Fibroblast of the conjunctiva (primary cell): ENCODE results near the gene STIP1.
A peak's percentile ranks its signal among the peaks of the same experiment; 100 is the strongest.

Experiments
- DNase-seq: peaks from one replicate; pipeline ENCODE4 v3.0.0-alpha.2; 2010; ENCODE audit warnings: low read depth

The STIP1 gene

DNA sequence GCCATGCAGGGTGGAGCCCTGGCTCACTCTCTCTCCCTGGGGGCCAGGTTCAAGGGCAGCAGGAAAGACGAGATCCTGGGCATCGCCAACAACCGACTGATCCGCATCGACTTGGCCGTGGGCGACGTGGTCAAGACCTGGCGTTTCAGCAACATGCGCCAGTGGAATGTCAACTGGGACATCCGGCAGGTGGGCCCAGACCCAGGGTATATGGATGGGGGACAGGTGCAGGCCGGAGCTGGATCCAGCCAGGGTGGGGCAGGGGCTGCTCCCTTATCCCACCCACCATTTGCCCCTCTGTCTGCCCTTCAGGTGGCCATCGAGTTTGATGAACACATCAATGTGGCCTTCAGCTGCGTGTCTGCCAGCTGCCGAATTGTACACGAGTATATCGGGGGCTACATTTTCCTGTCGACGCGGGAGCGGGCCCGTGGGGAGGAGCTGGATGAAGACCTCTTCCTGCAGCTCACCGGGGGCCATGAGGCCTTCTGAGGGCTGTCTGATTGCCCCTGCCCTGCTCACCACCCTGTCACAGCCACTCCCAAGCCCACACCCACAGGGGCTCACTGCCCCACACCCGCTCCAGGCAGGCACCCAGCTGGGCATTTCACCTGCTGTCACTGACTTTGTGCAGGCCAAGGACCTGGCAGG lies 37.2 kb downstream of the STIP1 start:
- no peak for DNase-seq

DNA sequence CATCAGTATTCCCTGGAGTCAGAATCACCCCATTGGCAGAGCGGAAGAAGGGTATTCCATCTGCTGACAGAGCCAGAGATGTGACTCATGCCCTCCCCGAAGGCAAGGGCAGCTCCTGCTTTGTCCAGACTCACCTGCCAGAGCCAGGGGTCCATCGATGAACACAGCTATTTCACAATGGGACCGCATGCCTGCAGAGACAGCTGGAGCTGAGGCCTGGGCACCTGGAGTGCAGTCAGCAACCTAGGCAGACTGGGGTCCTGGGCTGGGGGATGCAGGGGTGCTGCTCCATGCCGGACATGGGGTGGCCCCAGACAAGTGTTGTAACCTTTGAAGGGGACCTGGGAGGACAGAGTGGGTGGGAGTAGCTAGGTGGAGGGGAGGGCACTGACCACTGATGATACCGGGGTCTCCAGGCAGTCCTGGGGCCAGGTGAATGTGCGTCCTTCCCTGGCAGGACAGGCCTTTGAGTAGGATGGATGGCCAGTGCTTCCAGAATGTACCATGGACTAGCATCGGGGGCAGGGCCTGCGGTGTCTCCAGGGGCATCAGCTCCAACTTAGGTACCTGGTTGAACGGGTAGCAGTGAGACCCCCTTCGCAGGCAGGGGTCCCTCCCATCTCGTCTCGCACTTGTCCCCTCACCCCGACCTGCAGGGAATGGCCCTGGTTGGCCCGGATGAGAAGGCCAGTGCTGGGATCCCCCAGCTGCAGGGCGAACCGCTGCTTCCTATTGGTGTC lies 38.4 kb downstream of the STIP1 start:
- DNase-seq = no peak

DNA sequence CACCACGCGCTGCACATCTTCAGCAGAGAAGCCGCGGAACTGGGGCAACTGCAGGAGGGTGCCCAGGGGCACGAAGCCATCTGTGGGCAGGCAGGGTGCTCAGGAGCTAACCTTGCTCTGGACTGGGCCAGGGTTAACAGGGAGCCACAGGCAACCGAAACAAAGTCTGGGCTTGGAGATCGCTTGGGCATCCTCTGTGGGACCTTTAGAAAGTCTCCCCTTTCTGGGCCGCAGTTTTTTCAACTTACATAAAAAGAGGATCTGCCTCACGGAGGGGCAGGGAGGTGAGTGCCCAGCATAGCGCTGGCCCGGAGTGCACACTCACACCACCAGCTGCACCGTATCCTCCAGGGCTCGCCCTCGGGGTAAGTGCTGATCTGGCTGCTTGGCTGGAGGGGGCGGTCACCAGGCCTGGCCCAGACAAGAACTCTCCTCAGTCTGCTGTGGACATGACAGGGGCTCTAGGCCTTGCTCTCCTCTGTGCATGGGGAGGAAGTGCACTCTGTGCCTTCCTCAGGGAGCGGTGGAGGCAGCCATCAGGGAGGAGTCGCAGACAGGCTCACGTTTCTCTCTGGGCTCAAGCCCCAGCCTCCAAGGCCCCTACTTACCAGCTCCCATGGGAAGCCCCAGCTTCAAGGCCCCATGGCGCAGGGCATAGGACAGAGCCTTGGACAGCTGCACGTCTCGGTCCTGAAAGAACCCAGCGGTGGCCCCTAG lies 39.1 kb downstream of the STIP1 start:
- no peak for DNase-seq

DNA sequence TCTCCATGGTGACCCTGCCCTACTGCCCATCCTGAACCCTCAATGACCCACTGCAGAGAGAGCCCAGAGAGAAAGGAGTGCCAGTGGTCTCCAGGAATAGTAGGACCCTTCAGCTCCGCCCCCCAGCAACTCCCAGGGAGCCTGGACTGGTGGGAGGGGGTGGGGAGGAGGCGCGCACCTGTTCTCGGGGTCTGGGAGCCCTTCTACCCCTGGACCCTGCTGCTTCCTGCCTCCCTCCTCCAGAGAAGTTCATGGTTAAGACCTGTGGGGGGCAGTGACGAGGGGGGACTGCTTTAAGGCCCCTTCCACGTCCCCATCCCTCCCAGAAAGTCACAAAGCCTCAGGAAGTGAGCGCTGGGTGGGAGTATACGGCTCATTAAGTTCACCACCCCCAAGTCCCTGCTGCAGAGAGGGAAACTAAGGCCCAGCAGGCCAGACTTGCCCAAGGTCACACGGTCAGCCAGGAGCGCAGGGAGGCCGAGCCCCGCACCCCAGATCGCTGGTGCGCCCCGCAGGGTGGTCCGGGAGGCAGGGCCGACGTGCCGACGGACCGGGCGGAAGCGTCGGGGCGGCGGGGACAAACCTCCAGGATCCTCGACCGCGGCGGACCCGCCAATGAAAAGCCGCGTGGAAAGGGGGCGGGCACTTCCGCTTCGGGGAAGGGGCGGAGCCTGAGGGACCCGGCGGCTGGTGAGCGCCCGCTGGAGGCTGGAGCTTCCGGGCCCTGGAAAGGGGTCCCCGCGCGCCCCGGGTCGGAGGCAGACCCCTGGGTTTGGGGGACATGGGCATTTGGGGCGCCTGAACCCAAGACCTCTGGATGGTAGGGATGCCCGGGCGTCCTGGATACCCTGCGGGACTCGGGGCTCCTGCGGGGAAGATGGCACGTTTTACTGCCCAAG lies 39.9 kb downstream of the STIP1 start, which contains the start of the genes NUDT22 and TRPT1:
NUDT22 (plus strand) TSS at position 667 of the 899 bp plus-strand sequence. CDS start 379 bp downstream, outside the sequence.
TRPT1 (minus strand) TSS at position 579 of the 899 bp plus-strand sequence; CDS start at position 253, 326 bp downstream.
- DNase-seq = peak; percentile 47

DNA sequence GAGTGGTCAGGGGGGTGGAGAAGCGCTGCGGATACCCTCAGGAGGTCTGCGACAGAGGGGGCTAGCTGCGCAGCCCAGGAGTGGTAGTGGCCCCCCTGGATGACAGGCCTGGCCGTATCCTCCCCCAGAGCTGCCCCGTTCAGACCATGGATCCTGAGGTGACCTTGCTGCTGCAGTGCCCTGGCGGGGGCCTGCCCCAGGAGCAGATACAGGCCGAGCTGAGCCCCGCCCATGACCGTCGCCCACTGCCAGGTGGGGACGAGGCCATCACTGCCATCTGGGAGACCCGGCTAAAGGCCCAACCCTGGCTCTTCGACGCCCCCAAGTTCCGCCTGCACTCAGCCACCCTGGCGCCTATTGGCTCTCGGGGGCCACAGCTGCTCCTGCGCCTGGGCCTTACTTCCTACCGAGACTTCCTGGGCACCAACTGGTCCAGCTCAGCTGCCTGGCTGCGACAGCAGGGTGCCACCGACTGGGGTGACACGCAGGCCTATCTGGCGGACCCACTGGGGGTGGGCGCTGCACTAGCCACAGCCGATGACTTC lies 40.6 kb downstream of the STIP1 start:
- DNase-seq = no peak

DNA sequence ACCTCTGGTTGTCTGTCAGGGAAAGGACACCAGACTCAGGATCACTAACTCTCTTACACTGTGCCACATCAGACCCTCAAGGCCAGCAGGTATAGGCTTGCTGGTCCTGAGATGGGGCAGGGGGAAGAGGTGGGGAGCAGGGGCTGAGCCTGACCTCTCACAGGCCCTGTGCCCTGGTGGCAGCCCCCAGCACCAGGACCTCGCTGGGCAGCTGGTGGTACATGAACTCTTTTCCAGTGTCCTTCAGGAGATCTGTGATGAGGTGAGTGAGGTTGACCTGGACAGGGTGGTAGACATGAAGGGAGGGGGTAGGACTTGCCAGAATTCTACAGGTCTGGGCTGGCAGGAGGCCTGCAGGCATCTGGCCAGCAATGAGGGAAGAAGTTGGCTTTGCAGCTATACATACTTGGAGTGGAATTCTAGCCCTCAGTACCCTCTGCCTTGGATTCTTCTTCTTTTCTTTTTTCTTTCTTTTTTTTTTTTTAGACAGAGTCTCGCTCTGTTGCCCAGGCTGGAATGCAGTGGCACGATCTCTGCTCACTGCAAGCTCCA lies 41.5 kb downstream of the STIP1 start:
- no peak for DNase-seq

DNA sequence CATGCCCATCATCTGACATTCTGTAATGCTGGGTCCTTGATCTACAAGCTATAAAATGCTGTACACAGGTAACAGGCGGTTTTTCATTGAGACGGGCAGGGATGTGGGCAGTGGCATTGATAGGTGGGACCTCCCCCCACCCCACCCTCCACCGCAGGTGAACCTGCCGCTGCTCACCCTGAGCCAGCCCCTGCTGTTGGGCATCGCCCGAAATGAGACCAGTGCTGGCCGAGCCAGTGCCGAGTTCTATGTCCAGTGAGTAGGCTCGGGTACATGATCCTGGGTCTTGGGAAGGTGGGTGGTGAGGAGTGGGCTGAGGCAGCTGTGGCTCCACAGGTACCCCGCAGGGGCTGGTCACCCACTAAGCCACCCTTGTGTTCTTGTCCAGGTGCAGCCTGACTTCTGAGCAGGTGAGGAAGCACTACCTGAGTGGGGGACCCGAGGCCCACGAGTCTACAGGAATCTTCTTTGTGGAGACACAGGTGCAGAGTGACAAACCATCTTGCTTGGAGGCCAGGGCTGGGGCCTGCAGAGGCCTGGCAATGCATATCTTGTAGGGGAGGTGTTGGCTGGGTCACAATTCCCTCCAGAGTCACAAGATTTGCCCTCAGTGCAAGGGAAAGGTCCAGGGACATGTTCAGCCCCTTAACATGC lies 43.2 kb downstream of the STIP1 start:
- no peak for DNase-seq

DNA sequence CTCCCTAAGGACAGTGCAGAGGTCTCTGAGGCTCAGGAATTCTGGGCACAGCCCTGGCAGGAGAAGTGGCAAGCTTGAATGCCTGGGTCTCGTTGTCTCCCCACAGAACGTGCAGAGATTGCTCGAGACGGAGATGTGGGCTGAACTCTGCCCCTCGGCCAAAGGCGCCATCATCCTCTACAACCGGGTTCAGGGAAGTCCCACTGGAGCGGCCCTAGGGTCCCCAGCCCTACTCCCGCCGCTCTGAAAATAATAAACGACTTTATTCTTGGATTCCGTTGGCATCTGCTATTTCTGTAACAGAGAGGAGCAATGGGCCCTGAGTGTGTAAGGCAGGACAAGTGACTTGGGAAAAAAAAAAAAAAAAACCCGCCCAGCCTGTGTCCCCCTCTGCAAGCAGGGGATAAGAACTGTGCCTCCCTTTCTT lies 43.8 kb downstream of the STIP1 start:
- no peak for DNase-seq

DNA sequence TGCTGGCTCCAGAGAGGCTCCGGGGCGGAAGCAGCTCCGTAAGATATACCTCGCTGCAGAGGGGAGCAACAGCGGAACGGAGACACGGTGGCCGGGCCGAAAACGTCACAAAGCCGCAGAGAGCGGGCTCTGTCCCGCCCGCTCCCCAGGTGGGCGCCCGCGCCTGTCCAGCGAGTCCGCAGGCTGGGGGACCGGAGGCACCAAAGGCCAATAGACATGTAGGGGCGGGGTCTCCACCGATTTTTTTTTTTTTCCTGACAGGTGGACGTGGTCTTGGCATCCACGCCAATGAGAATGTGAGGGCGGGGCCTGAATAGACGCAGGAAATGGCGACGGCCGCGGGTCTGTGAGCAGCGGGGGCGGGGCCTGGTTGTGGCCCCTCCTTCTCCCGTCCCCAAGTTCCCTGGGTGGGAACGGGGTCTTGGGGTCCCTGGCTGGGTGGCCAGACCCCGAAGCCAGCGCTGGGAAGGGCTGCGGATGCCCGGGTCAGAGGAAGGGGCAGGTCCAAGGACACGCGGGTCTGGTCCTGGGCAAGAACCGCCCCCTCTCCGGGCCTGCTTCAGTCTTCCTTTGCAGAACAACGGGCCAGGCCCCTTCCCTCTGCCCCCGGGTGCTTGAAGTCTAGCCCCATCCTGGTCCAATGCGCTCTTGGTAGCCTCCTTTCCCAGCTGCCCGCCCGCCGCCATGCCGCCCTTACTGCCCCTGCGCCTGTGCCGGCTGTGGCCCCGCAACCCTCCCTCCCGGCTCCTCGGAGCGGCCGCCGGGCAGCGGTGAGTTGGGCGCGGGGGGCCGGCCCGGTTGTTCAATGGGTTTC lies 44.4 kb downstream of the STIP1 start, which contains the start of gene DNAJC4:
DNAJC4 (plus strand) TSS at position 378 of the 814 bp plus-strand sequence; CDS start at position 685, 307 bp downstream.
- DNase-seq = peak; percentile 79

DNA sequence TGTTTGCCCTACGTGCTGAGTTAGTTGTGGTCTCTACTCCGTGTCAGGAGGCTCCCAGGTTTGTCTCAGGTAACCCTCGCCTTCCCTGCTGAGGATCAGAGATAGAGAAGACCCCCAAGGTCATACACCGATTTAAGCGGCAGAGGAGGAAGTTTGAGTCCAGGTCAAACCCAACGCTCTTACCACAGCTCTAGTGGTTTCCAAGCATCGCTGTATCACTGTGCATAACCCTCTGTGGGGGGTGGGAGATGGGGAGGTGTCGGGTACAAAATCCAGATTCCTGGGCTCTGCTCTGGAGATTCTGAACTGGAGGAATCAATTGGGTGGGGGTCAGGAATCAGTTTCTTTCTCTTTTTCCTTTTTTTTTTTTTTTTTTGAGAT lies 45.0 kb downstream of the STIP1 start:
- no peak for DNase-seq

DNA sequence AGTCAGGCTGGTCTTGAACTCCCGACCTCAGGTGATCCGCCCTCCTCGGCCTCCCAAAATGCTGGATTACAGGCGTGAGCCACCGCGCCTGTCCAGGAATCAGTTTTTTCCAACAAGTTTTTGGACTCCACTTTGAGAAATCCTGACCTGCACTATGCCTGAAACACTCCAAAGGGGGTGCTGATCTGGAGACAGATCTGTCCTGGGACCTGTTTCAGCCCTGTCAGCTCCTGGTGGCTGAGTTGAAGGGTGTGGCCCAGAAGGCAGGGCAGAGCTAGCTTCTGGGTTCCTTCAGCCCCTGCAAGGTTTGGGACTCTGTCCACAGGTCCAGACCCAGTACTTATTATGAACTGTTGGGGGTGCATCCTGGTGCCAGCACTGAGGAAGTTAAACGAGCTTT lies 45.6 kb downstream of the STIP1 start:
- no peak for DNase-seq

DNA sequence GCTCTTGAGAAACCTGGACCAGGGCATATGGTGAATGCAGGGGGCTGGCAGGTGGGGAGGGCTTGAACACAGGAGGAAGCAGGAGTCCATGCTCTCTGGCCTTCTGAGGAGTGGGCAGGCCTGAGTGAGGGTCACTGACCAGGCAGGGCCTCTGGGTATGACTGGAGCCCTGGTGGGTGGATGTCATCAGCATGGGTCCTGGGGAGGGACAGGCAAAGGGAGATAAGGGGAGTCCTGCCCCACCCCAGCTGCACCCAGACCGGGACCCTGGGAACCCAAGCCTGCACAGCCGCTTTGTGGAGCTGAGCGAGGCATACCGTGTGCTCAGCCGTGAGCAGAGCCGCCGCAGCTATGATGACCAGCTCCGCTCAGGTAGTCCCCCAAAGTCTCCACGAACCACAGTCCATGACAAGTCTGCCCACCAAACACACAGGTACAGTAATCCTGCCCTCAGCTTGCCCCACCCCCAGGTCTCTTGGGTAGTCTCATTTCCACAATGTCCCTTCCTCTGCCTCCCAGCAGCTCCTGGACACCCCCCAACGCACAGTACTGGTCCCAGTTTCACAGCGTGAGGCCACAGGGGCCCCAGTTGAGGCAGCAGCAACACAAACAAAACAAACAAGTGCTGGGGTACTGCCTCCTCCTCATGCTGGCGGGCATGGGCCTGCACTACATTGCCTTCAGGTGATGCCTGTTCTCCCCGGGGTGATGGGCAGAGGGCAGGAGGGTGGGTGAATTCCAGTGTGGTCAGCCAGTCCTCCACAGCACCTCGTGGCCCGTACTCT lies 46.4 kb downstream of the STIP1 start:
- no peak for DNase-seq

DNA sequence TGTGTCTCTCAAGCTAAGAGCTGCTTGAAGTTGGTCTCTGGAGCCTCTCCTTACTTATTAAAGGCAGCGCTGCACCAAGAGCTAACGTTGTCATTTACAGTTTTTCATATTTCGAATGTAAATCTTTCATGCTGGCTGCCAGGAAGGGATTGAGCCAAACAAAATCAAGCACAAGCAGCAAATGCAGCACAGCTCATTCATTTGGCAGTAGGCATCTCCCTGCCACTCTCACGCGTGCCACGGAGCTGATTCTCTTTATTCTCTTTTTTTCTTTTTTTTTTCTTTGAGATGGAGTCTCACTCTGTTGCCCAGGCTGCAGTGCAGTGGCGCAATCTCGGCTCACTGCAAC lies 47.0 kb downstream of the STIP1 start:
- no peak for DNase-seq

DNA sequence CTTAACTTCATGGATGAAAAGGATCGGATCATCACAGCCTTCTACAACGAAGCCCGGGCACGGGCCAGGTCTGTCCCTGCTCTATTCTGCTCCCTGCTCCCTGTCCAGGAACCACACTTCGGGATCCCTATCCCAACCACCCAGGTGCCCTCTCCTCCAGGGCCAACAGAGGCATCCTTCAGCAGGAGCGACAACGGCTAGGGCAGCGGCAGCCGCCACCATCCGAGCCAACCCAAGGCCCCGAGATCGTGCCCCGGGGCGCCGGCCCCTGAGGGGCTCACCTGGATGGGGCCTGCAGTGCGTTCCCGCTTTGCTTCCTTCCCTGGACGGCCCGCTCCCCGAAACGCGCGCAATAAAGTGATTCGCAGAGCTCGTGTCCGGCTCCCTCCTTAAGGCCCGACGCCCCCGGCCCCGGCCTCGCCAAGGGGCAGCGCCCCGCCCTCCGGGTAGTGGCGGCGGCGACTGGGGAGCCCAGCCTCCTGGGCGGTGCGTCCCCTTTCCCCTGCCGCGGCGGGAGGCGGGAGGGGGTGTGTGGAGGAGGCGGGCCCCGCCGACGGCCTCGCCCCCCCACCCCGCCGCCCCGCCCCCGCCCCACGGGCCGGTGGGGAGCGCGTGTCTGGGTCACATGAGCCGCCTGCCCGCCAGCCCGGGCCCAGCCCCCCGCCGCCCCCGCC lies 48.1 kb downstream of the STIP1 start, which contains the start of gene VEGFB:
VEGFB (plus strand) TSS at position 672 of the 674 bp plus-strand sequence. CDS start 250 bp downstream, outside the sequence.
- no peak for DNase-seq

DNA sequence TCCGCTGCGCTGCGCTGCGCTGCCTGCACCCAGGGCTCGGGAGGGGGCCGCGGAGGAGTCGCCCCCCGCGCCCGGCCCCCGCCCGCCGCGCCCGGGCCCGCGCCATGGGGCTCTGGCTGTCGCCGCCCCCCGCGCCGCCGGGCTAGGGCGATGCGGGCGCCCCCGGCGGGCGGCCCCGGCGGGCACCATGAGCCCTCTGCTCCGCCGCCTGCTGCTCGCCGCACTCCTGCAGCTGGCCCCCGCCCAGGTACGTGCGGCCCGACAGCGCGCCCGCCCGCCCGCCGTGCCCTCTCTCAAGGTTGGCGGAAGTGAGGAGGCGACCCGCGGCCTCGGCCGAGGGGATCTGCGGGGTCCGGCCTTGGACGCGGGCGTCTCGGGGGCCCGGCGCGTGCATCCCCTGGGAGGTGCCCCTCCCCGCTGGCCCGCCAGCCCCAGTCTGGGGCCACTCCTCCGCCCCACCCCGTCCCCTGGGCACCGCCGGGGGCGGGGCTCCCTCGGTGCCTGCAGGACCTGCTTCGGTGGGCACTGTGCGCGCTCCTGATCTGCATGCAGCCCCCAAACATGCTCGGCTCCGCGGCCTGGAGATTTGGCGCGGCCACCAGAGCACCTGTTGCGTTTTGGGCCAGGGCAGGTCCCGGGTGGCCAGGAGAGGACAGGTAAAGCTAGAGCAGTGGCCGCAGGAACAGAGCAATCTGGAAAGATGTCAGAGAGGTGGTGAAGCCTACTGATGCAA lies 48.8 kb downstream of the STIP1 start:
- DNase-seq = no peak

DNA sequence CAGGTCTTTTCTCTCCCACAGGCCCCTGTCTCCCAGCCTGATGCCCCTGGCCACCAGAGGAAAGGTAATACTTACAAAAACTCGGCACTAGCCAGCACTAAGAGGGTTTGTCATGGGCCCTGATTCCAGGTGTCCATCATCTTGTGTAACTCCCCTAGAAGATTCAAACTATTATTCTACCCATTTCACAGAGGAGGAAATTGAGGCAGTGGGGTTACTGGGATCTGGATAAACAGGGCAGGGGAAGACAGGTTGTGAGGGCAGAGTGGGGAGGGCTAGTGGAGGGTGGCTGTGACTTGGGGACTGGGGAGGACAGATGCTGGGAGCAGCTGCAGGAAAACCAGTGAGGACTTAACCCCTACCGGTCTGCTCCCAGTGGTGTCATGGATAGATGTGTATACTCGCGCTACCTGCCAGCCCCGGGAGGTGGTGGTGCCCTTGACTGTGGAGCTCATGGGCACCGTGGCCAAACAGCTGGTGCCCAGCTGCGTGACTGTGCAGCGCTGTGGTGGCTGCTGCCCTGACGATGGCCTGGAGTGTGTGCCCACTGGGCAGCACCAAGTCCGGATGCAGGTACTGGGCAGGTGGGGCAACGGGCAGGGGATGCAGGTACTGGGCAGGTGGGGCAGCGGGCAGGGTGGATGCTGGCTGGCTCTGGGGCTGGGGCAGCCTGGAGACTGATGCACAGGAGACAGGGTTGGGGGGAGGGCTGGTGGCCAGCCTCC lies 49.6 kb downstream of the STIP1 start:
- DNase-seq = no peak

DNA sequence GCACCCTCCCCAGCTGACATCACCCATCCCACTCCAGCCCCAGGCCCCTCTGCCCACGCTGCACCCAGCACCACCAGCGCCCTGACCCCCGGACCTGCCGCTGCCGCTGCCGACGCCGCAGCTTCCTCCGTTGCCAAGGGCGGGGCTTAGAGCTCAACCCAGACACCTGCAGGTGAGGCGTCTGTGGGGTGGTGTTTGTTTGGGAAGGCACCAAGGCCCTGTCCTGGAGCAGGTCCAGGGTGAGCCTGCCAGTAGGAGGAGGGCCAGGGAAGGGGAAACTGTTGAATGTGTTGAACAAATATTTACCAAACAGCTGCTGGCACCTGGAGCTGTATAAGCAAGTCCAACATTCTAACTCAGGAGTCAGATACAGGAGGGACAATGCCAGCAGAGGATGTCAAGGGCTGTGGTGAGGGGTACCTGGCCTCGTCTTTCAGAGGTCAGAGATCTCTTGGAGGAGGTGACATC lies 51.5 kb downstream of the STIP1 start:
- DNase-seq = no peak
